ENCODE measurements around the gene WDR73. TPM values are rescaled to one million over a fixed set of nuclear protein-coding genes. Genes with fewer than 3 reads are reported as not detected.

The WDR73 gene
- total RNA-seq, 6 donors from 2014 or later: 21.5 to 138 (median 35.8) TPM

DNA sequence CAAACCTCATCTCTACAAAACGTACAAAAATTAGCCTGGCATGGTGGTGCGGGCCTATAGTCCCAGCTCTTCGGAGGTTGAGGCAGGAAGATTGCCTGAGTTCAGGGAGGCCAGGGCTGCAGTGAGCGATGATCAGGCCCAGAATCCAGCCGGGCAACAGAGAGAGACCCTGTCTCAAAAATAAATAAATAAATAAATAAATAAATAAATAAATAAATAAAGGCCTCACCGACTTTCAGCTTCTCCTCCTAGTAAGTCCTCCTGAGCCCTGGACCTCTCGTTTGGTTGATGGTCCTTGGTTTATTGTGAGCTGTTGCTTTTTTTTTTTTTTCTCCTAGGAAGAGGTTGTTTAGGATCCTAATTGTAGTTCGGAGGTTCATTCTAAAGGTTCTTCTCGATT lies 25.1 kb downstream of the WDR73 start:
- ATAC-seq (ENCODE audit: low FRiP score in 2 of 2) (no peak), DNase-seq (no peak)
- Histone ChIP-seq H3K27me3 (no peaks in the 10 kb centered on the region), H3K36me3 (no peaks in the 10 kb centered on the region), H3K27ac (no peak overlapping the region), H3K4me1 (peaks cover 20 to 28% (median 22%) of the 10 kb centered on the region in 4 donors), H3K4me3 (no peak overlapping the region), H3K9me3 (no peaks in the 10 kb centered on the region)
- WGBS, 2 donors: 92% methylated on average over 9 of the region's 9 CpGs
- no peak for TF ChIP-seq POLR2A (IDR thresholded peaks at IDR 0.05)
- TF ChIP-seq, protein P1, sequence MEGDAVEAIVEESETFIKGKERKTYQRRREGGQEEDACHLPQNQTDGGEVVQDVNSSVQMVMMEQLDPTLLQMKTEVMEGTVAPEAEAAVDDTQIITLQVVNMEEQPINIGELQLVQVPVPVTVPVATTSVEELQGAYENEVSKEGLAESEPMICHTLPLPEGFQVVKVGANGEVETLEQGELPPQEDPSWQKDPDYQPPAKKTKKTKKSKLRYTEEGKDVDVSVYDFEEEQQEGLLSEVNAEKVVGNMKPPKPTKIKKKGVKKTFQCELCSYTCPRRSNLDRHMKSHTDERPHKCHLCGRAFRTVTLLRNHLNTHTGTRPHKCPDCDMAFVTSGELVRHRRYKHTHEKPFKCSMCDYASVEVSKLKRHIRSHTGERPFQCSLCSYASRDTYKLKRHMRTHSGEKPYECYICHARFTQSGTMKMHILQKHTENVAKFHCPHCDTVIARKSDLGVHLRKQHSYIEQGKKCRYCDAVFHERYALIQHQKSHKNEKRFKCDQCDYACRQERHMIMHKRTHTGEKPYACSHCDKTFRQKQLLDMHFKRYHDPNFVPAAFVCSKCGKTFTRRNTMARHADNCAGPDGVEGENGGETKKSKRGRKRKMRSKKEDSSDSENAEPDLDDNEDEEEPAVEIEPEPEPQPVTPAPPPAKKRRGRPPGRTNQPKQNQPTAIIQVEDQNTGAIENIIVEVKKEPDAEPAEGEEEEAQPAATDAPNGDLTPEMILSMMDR (IDR thresholded peaks at IDR 0.05): no peak
- no peak for TF ChIP-seq POLR2AphosphoS5 (IDR thresholded peaks at IDR 0.05)
- TF ChIP-seq EP300 (IDR thresholded peaks at IDR 0.05): no peak

DNA sequence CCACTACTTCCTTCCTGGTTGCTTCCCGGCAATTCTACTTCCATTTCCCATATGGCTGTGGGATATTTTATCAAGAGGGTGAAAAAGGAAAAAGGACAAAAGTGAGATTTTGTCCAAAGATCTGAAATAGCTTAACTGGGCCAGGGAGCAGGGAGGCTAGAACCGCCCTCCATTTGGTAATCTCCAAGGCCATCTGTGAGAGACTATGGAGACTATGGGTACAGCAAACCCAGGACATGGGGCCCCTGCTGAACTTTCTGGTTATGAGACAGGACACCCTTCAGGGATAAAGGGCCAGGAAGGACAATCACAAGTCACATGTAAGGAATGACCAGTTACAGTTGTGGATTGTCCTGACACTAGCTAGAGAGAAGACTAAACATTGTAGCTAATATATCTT lies 29.0 kb downstream of the WDR73 start:
- Histone ChIP-seq H3K9me3 (peaks cover 13 to 17% (median 15%) of the 10 kb centered on the region in 4 donors), H3K4me1 (peaks cover 0 to 2% (median 0%) of the 10 kb centered on the region in 4 donors), H3K4me3 (no peak overlapping the region), H3K36me3 (peaks cover 3 to 25% (median 15%) of the 10 kb centered on the region in 4 donors), H3K27ac (no peak overlapping the region), H3K27me3 (no peaks in the 10 kb centered on the region)
- no peak for ATAC-seq (ENCODE audit: low FRiP score in 2 of 2)
- 84 to 86% methylated on average over 2 of the region's 2 CpGs for WGBS, 2 donors
- TF ChIP-seq, protein P1 (IDR thresholded peaks at IDR 0.05): no peak
- no peak for DNase-seq

DNA sequence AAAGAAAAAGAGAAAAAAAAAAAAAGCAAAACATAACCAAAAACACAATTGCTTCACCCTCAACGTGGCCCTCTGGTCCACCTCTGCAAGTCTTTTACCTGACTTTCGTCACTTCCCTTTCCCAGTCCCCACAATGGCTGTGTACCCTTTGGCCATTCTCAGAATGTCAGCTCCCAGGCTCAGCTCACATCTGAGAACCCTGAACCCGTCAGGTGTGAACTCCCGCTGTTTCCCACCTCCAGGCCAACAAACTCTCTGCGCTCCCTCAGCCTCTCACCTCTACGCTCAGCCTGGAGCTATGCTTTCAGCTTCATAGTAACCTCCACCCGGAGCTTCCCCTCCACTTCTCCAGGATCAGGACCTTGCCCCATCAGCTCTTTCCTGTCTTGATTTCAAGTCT lies 29.7 kb downstream of the WDR73 start:
- TF ChIP-seq EP300 (IDR thresholded peaks at IDR 0.05) (no peak), POLR2AphosphoS5 (IDR thresholded peaks at IDR 0.05) (no peak), POLR2A (IDR thresholded peaks at IDR 0.05) (no peak)
- TF ChIP-seq, protein P1 (IDR thresholded peaks at IDR 0.05): no peak
- H3K4me1 ChIP-seq: no peaks in the 10 kb centered on the region
- H3K9me3 ChIP-seq: peaks cover 13 to 17% (median 15%) of the 10 kb centered on the region in 4 donors
- no peak overlapping the region for H3K27ac ChIP-seq
- ATAC-seq (ENCODE audit: low FRiP score in 2 of 2) (no peak), DNase-seq (no peak)
- H3K36me3 ChIP-seq: peaks cover 3 to 25% (median 15%) of the 10 kb centered on the region in 4 donors
- H3K27me3 ChIP-seq: no peaks in the 10 kb centered on the region
- no peak overlapping the region for H3K4me3 ChIP-seq
- WGBS, 2 donors: 90 to 94% methylated on average over 6 of the region's 7 CpGs

DNA sequence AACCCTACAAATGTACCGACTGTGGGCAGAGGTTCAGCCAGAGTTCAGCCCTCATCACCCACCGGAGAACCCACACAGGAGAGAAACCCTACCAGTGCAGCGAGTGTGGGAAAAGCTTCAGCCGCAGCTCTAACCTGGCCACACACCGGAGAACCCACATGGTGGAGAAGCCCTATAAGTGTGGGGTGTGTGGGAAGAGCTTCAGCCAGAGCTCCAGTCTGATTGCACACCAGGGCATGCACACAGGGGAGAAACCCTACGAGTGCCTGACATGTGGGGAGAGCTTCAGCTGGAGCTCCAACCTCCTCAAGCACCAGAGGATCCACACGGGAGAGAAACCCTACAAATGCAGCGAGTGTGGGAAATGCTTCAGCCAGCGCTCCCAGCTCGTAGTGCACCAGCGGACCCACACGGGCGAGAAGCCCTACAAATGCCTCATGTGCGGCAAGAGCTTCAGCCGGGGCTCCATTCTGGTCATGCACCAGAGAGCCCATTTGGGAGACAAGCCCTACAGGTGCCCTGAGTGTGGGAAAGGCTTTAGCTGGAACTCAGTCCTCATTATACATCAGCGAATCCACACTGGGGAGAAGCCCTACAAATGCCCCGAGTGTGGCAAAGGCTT lies 32.6 kb downstream of the WDR73 start:
- 95 to 99% methylated on average over 16 to 17 of the region's 17 CpGs for WGBS, 2 donors
- peaks cover 0 to 4% (median under 1%) of the 10 kb centered on the region in 4 donors for H3K4me1 ChIP-seq
- H3K9me3 ChIP-seq: peaks cover 13 to 17% (median 15%) of the 10 kb centered on the region in 4 donors
- H3K4me3 ChIP-seq: no peak overlapping the region
- H3K27me3 ChIP-seq: no peaks in the 10 kb centered on the region
- no peak for TF ChIP-seq EP300 (IDR thresholded peaks at IDR 0.05)
- TF ChIP-seq POLR2A (IDR thresholded peaks at IDR 0.05): no peak
- TF ChIP-seq, protein P1 (IDR thresholded peaks at IDR 0.05): no peak
- no peak for TF ChIP-seq POLR2AphosphoS5 (IDR thresholded peaks at IDR 0.05)
- ATAC-seq (ENCODE audit: low FRiP score in 2 of 2): no peak
- no peak overlapping the region for H3K27ac ChIP-seq
- peaks cover 3 to 25% (median 15%) of the 10 kb centered on the region in 4 donors for H3K36me3 ChIP-seq
- no peak for DNase-seq

DNA sequence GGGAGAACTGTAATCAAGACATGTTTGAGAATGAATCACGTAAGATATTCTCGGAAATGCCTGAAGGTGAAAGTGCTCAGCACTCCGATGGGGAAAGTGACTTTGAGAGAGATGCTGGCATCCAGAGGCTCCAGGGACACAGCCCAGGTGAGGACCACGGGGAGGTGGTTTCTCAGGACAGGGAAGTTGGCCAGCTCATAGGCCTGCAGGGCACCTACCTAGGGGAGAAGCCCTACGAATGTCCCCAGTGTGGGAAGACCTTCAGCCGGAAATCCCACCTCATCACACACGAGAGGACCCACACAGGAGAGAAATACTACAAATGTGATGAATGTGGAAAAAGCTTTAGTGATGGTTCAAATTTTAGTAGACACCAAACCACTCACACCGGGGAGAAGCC lies 33.5 kb downstream of the WDR73 start:
- no peak overlapping the region for H3K27ac ChIP-seq
- TF ChIP-seq EP300 (IDR thresholded peaks at IDR 0.05) (no peak), POLR2A (IDR thresholded peaks at IDR 0.05) (no peak), POLR2AphosphoS5 (IDR thresholded peaks at IDR 0.05) (no peak)
- WGBS, 2 donors: 95 to 96% methylated on average over 8 of the region's 8 CpGs
- no peak overlapping the region for H3K4me3 ChIP-seq
- H3K36me3 ChIP-seq: peaks cover 3 to 25% (median 15%) of the 10 kb centered on the region in 4 donors
- H3K9me3 ChIP-seq: peaks cover 13 to 17% (median 15%) of the 10 kb centered on the region in 4 donors
- no peak for ATAC-seq (ENCODE audit: low FRiP score in 2 of 2)
- no peak for DNase-seq
- H3K27me3 ChIP-seq: no peaks in the 10 kb centered on the region
- H3K4me1 ChIP-seq: peaks cover 0 to 7% (median 1%) of the 10 kb centered on the region in 4 donors

Data from upper lobe of left lung (tissue), 6 donors.